Measurements from ENCODE around the gene SOCS1.

Gene SOCS1

GRCh38 chr16:11212798-11213196 lies 43.2 kb downstream of the SOCS1 start:
- no peak for DNase-seq (ENCODE audit: low read depth, low spot score)
- H3K4me3 ChIP-seq (ENCODE audit: low read length), result no peak overlapping the region

GRCh38 chr16:11211977-11212797 lies 43.8 kb downstream of the SOCS1 start:
- H3K4me3 ChIP-seq (ENCODE audit: low read length), result no peak overlapping the region
- no peak for DNase-seq (ENCODE audit: low read depth, low spot score)

- H3K4me3 ChIP-seq (ENCODE audit: low read length), result no peak overlapping the region
- no peak for DNase-seq (ENCODE audit: low read depth, low spot score)
Observed at GRCh38 chr16:11211061-11211976, 44.7 kb downstream of the SOCS1 start.

DNA sequence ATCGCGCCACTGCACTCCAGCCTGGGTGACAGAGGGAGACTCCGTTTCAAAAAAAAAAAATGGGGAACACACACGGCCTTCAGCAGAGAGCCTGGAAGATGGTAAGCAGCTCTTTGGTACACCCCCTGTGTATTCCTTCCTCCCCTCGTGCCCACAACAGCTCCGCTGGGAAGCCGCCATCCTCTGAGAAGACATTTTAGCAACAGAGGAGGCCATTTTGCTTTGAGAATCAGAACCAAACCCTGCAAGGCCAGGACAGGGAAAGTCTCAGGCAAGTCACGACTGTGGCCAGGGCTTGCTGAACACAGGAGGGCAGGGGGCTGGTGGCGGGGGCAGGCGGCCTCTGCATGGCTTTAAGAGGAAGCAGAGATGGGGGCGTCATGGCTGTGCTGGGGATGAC lies 45.7 kb downstream of the SOCS1 start:
- no peak overlapping the region for H3K4me3 ChIP-seq (ENCODE audit: low read length)
- DNase-seq (ENCODE audit: low read depth, low spot score), result no peak

GRCh38 chr16:11208916-11209665 lies 46.9 kb downstream of the SOCS1 start:
- DNase-seq (ENCODE audit: low read depth, low spot score), result no peak
- H3K4me3 ChIP-seq (ENCODE audit: low read length), result no peak overlapping the region

DNA sequence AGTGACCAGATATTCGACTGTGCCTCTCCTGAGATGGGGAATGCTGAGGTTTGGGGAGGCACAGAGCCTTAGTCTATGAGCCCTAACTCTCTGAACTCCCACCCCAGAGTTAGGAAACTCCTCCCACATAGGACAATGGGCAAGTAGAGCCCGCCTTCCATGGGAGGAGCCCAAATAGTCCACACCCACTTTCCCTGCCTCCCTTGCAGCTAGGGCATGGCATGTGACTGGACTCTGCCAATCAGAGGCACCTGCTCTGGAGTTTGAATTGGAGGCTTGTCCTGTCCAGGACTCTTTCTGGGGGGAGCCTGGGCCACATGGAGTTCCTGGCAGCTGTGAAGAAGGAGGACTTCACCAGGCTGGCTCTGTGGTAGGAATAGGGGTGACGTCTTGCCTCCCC lies 48.4 kb downstream of the SOCS1 start:
- H3K4me3 ChIP-seq (ENCODE audit: low read length), result no peak overlapping the region
- DNase-seq (ENCODE audit: low read depth, low spot score), result no peak

DNA sequence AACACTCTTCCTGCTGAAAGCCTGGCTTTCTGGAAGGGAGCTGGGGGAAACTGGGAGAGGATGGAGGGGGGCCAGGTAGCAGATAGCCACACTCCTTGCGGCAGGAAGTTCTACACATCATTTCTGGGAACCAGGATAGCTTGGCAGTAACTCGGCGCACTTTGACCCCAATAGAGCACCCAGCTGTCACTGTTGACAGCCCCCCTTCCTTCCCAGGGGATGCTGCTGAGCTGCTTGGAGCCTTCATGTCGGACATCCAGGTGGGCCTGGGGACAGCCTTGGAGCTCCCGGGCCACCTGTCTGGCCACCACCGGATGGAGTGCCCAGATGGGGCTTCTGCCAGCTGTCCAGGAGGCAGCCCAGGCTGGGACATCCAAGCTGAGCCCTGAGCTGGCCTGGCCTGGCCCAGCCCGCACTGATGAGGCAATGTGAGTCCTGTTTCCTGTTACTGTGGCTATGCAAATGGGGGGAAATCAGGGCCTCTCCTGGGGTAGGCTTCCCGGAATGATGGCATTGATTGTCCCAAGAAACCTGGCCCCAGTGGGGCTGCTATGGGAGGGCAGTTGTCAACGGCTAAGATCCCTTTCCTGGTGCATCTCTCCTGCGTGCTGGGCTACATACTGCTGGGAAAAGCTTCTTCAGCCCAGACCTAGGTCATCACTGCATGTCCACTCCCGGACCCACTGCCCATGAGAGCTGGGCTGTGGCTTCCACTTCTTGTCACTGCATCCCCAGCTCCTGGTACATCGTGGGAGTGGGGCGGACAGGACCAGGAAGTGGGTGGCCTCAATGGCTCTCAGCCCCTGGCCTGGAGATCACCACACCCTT lies 50.0 kb downstream of the SOCS1 start:
- no peak for DNase-seq (ENCODE audit: low read depth, low spot score)
- H3K4me3 ChIP-seq (ENCODE audit: low read length), result no peak overlapping the region

- no peak overlapping the region for H3K4me3 ChIP-seq (ENCODE audit: low read length)
- DNase-seq (ENCODE audit: low read depth, low spot score), result no peak
Observed at GRCh38 chr16:11205065-11205699, 50.8 kb downstream of the SOCS1 start.

- DNase-seq (ENCODE audit: low read depth, low spot score), result no peak
- H3K4me3 ChIP-seq (ENCODE audit: low read length), result no peak overlapping the region
Observed at GRCh38 chr16:11204513-11205047, 51.4 kb downstream of the SOCS1 start.

All from Jurkat, Clone E6-1 (cell line).